Keratinocyte (primary cell): ENCODE measurements around the gene FSTL5. TPM values are rescaled to one million over a fixed set of nuclear protein-coding genes. Genes with fewer than 3 reads are reported as not detected.

ENCODE experiments used
- DNase-seq: peaks from one replicate; pipeline ENCODE4 v3.0.0-alpha.2; 2011; ENCODE audit warnings: low read depth, missing footprints, low spot score
- FAIRE-seq: peaks from 2 replicates; lab custom pipeline; 2011; peaks lifted over from hg19 to GRCh38; lab: Jason Lieb, UNC
- H2AFZ ChIP-seq: 2 replicates; pipeline ENCODE4 v1.6.0; 2012; ENCODE audit warnings: low read length, control low read depth, inconsistent platforms; ENCODE audit not compliant: control insufficient read depth
- H3K27ac ChIP-seq: 2 replicates; pipeline ENCODE4 v1.5.1; 2011; ENCODE audit warnings: low read length; ENCODE audit not compliant: control insufficient read depth, insufficient read depth
- H3K27me3 ChIP-seq: 3 replicates; pipeline ENCODE4 v1.6.0; 2011; ENCODE audit warnings: low read length; ENCODE audit not compliant: control insufficient read depth, insufficient read depth; ENCODE audit errors: extremely low read depth
- H3K36me3 ChIP-seq, 2 experiments: 2 replicates in 1 of 2; 3 replicates in 1 of 2; pipeline ENCODE4 v1.5.1; 2011; ENCODE audit warnings: low read length in 2 of 2, mild to moderate bottlenecking in 1 of 2; ENCODE audit not compliant: control insufficient read depth in 2 of 2, insufficient read depth in 2 of 2; ENCODE audit errors: extremely low read depth in 1 of 2
- H3K4me1 ChIP-seq: 3 replicates; pipeline ENCODE4 v1.5.1; 2011; ENCODE audit warnings: low read length; ENCODE audit not compliant: control insufficient read depth, insufficient read depth; ENCODE audit errors: extremely low read depth
- H3K4me2 ChIP-seq: 3 replicates; pipeline ENCODE4 v1.6.0; 2011; ENCODE audit warnings: low read depth, low read length; ENCODE audit not compliant: control insufficient read depth, insufficient read depth; ENCODE audit errors: extremely low read depth
- H3K4me3 ChIP-seq, 3 experiments: fragments of 200-600 bp in 1 of 3; sonication (generic) in 1 of 3; 2 replicates in 2 of 3; 3 replicates in 1 of 3; pipeline ENCODE4 v1.5.1; 2011 to 2016; ENCODE audit warnings: low read length in 3 of 3, mild to moderate bottlenecking in 3 of 3, control low read depth in 2 of 3, inconsistent platforms in 1 of 3, low read depth in 1 of 3, mixed read lengths in 1 of 3, mixed run types in 1 of 3, moderate library complexity in 1 of 3; ENCODE audit not compliant: control insufficient read depth in 2 of 3, insufficient read depth in 2 of 3; ENCODE audit errors: extremely low read depth in 1 of 3
- H3K79me2 ChIP-seq: 2 replicates; pipeline ENCODE4 v1.6.0; 2012; ENCODE audit warnings: low read length; ENCODE audit not compliant: control insufficient read depth, insufficient read depth
- H3K9ac ChIP-seq: 3 replicates; pipeline ENCODE4 v1.6.0; 2011; ENCODE audit warnings: low read length; ENCODE audit not compliant: control insufficient read depth, insufficient read depth; ENCODE audit errors: extremely low read depth
- H3K9me1 ChIP-seq: 3 replicates; pipeline ENCODE4 v1.6.0; 2011; ENCODE audit warnings: low read length; ENCODE audit not compliant: control insufficient read depth, insufficient read depth; ENCODE audit errors: extremely low read depth
- H3K9me3 ChIP-seq: 2 replicates; pipeline ENCODE4 v1.5.1; 2012; ENCODE audit warnings: low read depth, low read length; ENCODE audit not compliant: control insufficient read depth
- H4K20me1 ChIP-seq: 3 replicates; pipeline ENCODE4 v1.6.0; 2011; ENCODE audit warnings: low read length; ENCODE audit not compliant: control insufficient read depth, insufficient read depth; ENCODE audit errors: extremely low read depth
- EZH2 ChIP-seq: IDR thresholded peaks from one replicate; pipeline ENCODE4 v1.6.1; 2012; ENCODE audit warnings: inconsistent platforms, mild to moderate bottlenecking, low read length, moderate library complexity
- dilution Hi-C: fragments of 300-500 bp; cut with MboI; formaldehyde crosslinking; loops from one replicate; pipeline ENCODE4 v1.7.0; 2020; ENCODE audit warnings: low sequenced_read_pairs; ENCODE audit not compliant: extremely low pct_ligation_motif_present
- polyA plus RNA-seq, 5 experiments: library from polyadenylated mRNA; depleted of rRNA in 3 of 5; stranded (reverse) in 3 of 5; stranded (forward) in 1 of 5; unstranded in 1 of 5; fragments of >200 nt; gene quantifications; 1 replicate in 1 of 5; 2 replicates in 3 of 5; 3 replicates in 1 of 5; pipeline versions ENCODE4 v1.2.1 to v1.2.3, GENCODE V29; 2011 to 2012; ENCODE audit warnings: missing spikeins in 2 of 5, low read depth in 1 of 5, low replicate concordance in 1 of 5
- TF ChIP-seq, protein P1 (sequence below), 3 experiments: IDR thresholded peaks in 1 of 3; conservative IDR thresholded peaks in 1 of 3; optimal IDR thresholded peaks in 1 of 3; 2 replicates in 2 of 3; 3 replicates in 1 of 3; pipeline versions ENCODE3 to v1.5.1; 2011; ENCODE audit warnings: low read length in 3 of 3, mild to moderate bottlenecking in 3 of 3, moderate library complexity in 2 of 3, control low read depth in 1 of 3, inconsistent platforms in 1 of 3; ENCODE audit not compliant: insufficient read depth in 2 of 3; ENCODE audit errors: extremely low read depth in 1 of 3

Gene FSTL5
- polyA plus RNA-seq, 1 donor (not counting 4 experiments of a cell fraction or from before 2014, with no cell fraction given) = not detected

- no peak for FAIRE-seq
- Histone ChIP-seq H2AFZ (no peak overlapping the region), H3K9me3 (no peaks in the 10 kb centered on the region), H3K9me1 (no peaks in the 10 kb centered on the region), H4K20me1 (no peaks in the 10 kb centered on the region), H3K4me2 (no peak overlapping the region), H3K36me3 (no peaks in the 10 kb centered on the region), H3K79me2 (no peaks in the 10 kb centered on the region), H3K27me3 (no peaks in the 10 kb centered on the region), H3K4me3 (no peak overlapping the region), H3K27ac (no peak overlapping the region), H3K4me1 (no peaks in the 10 kb centered on the region), H3K9ac (no peak overlapping the region)
- DNase-seq = no peak
- dilution Hi-C loops = no loop called here
- TF ChIP-seq EZH2 = no peak
Observed at GRCh38 chr4:161655148-161655547, 508.7 kb downstream of the FSTL5 start.

DNA sequence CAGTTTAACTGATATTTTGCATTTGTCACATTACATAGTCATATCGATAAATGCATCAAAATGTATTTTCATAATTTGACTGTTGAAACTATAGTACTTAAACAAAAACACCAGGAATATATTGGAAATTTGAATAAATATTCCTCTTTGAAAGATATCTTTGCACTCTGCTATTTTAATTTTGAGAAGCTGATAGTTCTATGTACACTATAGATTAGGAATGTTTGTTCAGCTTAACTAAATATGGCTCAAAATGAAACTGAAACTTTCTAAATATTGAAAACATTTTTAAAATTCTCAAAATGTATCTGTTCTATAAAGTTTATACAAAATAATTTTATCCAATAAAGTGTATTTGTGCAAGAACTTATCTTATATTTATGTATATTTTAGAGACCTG lies 510.1 kb downstream of the FSTL5 start:
- Histone ChIP-seq H3K9me3 (no peaks in the 10 kb centered on the region), H3K9ac (no peak overlapping the region), H3K27ac (no peak overlapping the region), H3K9me1 (no peaks in the 10 kb centered on the region), H3K79me2 (no peaks in the 10 kb centered on the region), H3K4me2 (no peak overlapping the region), H2AFZ (no peak overlapping the region), H3K36me3 (no peaks in the 10 kb centered on the region), H3K27me3 (no peaks in the 10 kb centered on the region), H3K4me3 (no peak overlapping the region), H4K20me1 (no peaks in the 10 kb centered on the region), H3K4me1 (no peaks in the 10 kb centered on the region)
- no peak for TF ChIP-seq EZH2
- TF ChIP-seq, protein P1, sequence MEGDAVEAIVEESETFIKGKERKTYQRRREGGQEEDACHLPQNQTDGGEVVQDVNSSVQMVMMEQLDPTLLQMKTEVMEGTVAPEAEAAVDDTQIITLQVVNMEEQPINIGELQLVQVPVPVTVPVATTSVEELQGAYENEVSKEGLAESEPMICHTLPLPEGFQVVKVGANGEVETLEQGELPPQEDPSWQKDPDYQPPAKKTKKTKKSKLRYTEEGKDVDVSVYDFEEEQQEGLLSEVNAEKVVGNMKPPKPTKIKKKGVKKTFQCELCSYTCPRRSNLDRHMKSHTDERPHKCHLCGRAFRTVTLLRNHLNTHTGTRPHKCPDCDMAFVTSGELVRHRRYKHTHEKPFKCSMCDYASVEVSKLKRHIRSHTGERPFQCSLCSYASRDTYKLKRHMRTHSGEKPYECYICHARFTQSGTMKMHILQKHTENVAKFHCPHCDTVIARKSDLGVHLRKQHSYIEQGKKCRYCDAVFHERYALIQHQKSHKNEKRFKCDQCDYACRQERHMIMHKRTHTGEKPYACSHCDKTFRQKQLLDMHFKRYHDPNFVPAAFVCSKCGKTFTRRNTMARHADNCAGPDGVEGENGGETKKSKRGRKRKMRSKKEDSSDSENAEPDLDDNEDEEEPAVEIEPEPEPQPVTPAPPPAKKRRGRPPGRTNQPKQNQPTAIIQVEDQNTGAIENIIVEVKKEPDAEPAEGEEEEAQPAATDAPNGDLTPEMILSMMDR (optimal IDR thresholded peaks at IDR 0.05 in 1 of 3, IDR thresholded peaks at IDR 0.05 in 1 of 3, conservative IDR thresholded peaks at IDR 0.05 in 1 of 3; ENCODE audit: extremely low read depth in 1 of 3, insufficient read depth in 2 of 3, low read length in 3 of 3) = no peak
- no peak for DNase-seq
- FAIRE-seq = no peak
- dilution Hi-C loops = no loop called here

DNA sequence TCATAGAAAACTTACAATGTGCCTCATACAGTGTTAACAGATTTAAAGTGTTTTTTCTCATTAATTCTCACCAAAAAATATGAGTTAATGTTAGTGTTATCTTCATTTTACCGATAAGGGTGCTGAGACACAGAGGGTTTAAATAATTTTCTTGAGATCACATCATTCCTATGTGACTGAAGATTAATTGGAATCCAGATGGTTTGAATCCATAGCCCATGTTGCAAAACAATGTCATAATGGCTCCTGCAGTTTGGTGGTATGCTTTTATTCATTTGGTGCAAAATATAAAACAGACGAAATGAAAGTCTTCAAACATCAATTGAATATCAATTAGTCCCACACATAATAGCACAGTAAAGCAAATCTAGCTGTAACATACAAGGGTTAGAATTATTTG lies 512.2 kb downstream of the FSTL5 start:
- H3K9me3 ChIP-seq = no peaks in the 10 kb centered on the region
- H3K9ac ChIP-seq = no peak overlapping the region
- no peaks in the 10 kb centered on the region for H3K79me2 ChIP-seq
- no peak overlapping the region for H2AFZ ChIP-seq
- no peak overlapping the region for H3K4me3 ChIP-seq
- no peaks in the 10 kb centered on the region for H3K27me3 ChIP-seq
- H3K4me1 ChIP-seq = no peaks in the 10 kb centered on the region
- H3K4me2 ChIP-seq = no peak overlapping the region
- TF ChIP-seq, protein P1 (optimal IDR thresholded peaks at IDR 0.05 in 1 of 3, IDR thresholded peaks at IDR 0.05 in 1 of 3, conservative IDR thresholded peaks at IDR 0.05 in 1 of 3; ENCODE audit: extremely low read depth in 1 of 3, insufficient read depth in 2 of 3, low read length in 3 of 3) = no peak
- no peak for TF ChIP-seq EZH2
- H3K36me3 ChIP-seq = no peaks in the 10 kb centered on the region
- no peaks in the 10 kb centered on the region for H3K9me1 ChIP-seq
- no peaks in the 10 kb centered on the region for H4K20me1 ChIP-seq
- H3K27ac ChIP-seq = no peak overlapping the region
- dilution Hi-C loops = no loop called here
- FAIRE-seq (no peak), DNase-seq (no peak)
